Naive thymus-derived CD8-positive, alpha-beta T cell (primary cell): Measurements from ENCODE around the gene CPT1B. TPM values are rescaled to one million over a fixed set of nuclear protein-coding genes. Genes with fewer than 3 reads are reported as not detected.

ENCODE experiments used
- ATAC-seq, 2 donors: fragments of 150-1000 bp; cut with Tn5 transposase in 1 of 2; sonication (Bioruptor Pico), chemical (Tn5 transposase) in 1 of 2; 1 replicate in 1 of 2; 2 replicates in 1 of 2; pipeline ENCODE4 v1.10.0; 2021; ENCODE audit warnings: mild to moderate bottlenecking in 2 of 2, moderate library complexity in 2 of 2
- POLR2A ChIA-PET: fragments of 350-600 bp; sonication (Branson Sonifier 250); formaldehyde crosslinking; loops from one replicate; lab custom pipeline; 2021; ENCODE audit warnings: antibody characterized with exemption; lab: Charles Lee
- DNase-seq, 10 donors: peaks; one replicate each; pipeline versions ENCODE4 v3.0.0 to v3.0.0-alpha.2; 2020 to 2022
- H3K27ac Mint-ChIP-seq, 10 donors: one replicate each; pipeline ENCODE4 v1.8.0; 2020 to 2022; ENCODE audit warnings: mild to moderate bottlenecking in 10 of 10, mixed read lengths in 10 of 10, moderate library complexity in 4 of 10, inconsistent platforms in 1 of 10
- H3K27me3 Mint-ChIP-seq, 5 donors: one replicate each; pipeline ENCODE4 v1.8.0; 2021 to 2022; ENCODE audit warnings: mixed read lengths in 5 of 5
- H3K36me3 Mint-ChIP-seq, 3 donors: one replicate each; pipeline ENCODE4 v1.8.0; 2020 to 2022; ENCODE audit warnings: mixed read lengths in 3 of 3, mild to moderate bottlenecking in 2 of 3, inconsistent platforms in 1 of 3
- H3K4me1 Mint-ChIP-seq, 4 donors: one replicate each; pipeline ENCODE4 v1.8.0; 2021 to 2022; ENCODE audit warnings: mixed read lengths in 4 of 4
- H3K4me3 Mint-ChIP-seq, 10 donors: one replicate each; pipeline ENCODE4 v1.8.0; 2020 to 2022; ENCODE audit warnings: mild to moderate bottlenecking in 10 of 10, mixed read lengths in 10 of 10, moderate library complexity in 6 of 10, inconsistent platforms in 1 of 10
- H3K9me3 Mint-ChIP-seq, 9 donors: one replicate each; pipeline ENCODE4 v1.8.0; 2020 to 2022; ENCODE audit warnings: mixed read lengths in 9 of 9, mild to moderate bottlenecking in 3 of 9, inconsistent platforms in 1 of 9, moderate library complexity in 1 of 9
- polyA plus RNA-seq, 3 donors: library from polyadenylated mRNA; unstranded; fragments of 300-500 nt; fragmentation: Illumina TruSeq; gene quantifications; one replicate each; pipeline ENCODE4 v1.2.3, GENCODE V29; 2021
- total RNA-seq, 8 experiments: library from RNA in 2 of 8; stranded (reverse) in 2 of 8; gene quantifications; one replicate each; pipeline ENCODE4 v1.2.3 and lab custom pipeline; 2021 to 2026

Gene CPT1B
- total and polyA plus RNA-seq, 5 experiments from 2014 or later = 0.23 to 97.5 (median 48.0) TPM; not detected in 1

- DNase-seq (peak in 1 of 10 donors; percentile 61), ATAC-seq (no peak)
- Mint-ChIP-seq H3K27ac (peak overlapping the region in 6 of 10 donors; percentile 22 to 81 (median 48)), H3K36me3 (no peaks in the 10 kb centered on the region), H3K27me3 (peaks cover 0 to 11% (median 0%) of the 10 kb centered on the region in 5 donors), H3K4me3 (peak overlapping the region; percentile 46 to 90 (median 64)), H3K9me3 (no peaks in the 10 kb centered on the region), H3K4me1 (peaks cover 23 to 46% (median 42%) of the 10 kb centered on the region in 4 donors)
- POLR2A ChIA-PET = interaction anchor here (0.6 to 6.6 kb wide), 9 partner anchors 9 to 338 kb away, joined by 3 to 121 read pairs (median 7); partner anchors contain the start of genes KLHDC7B, LMF2, NCAPH2 and SYCE3
These were observed 49.4 kb downstream of the CPT1B start for GRCh38 chr22:50528682-50529415.

- H3K4me1 Mint-ChIP-seq = peaks cover 23 to 47% (median 41%) of the 10 kb centered on the region in 4 donors
- peak overlapping the region; percentile 62 to 94 (median 78) for H3K27ac Mint-ChIP-seq
- peaks cover 0 to 7% (median 0%) of the 10 kb centered on the region in 5 donors for H3K27me3 Mint-ChIP-seq
- no peaks in the 10 kb centered on the region for H3K36me3 Mint-ChIP-seq
- DNase-seq = peak in 1 of 10 donors; percentile 34
- ATAC-seq = no peak
- H3K9me3 Mint-ChIP-seq = no peaks in the 10 kb centered on the region
- POLR2A ChIA-PET = interaction anchor here (0.6 to 6.6 kb wide), 9 partner anchors 10 to 337 kb away, joined by 3 to 121 read pairs (median 7); partner anchors contain the start of genes KLHDC7B, LMF2, NCAPH2 and SYCE3
- peak overlapping the region; percentile 58 to 90 (median 75) for H3K4me3 Mint-ChIP-seq
These were observed 50.1 kb downstream of the CPT1B start for GRCh38 chr22:50527921-50528681.

- POLR2A ChIA-PET = interaction anchor here (0.6 to 6.6 kb wide), 11 partner anchors 11 to 336 kb away, joined by 3 to 128 read pairs (median 11); partner anchors contain the start of genes LMF2, NCAPH2 and SYCE3
- Mint-ChIP-seq H3K27ac (peak overlapping the region; percentile 63 to 94 (median 78)), H3K27me3 (peaks cover 0 to 3% (median 0%) of the 10 kb centered on the region in 5 donors), H3K4me3 (peak overlapping the region; percentile 59 to 85 (median 72)), H3K4me1 (peaks cover 21 to 45% (median 38%) of the 10 kb centered on the region in 4 donors), H3K36me3 (peaks cover 0 to 4% (median 0%) of the 10 kb centered on the region in 3 donors), H3K9me3 (no peaks in the 10 kb centered on the region)
- DNase-seq = no peak
- ATAC-seq = no peak
These were observed 51.1 kb downstream of the CPT1B start for GRCh38 chr22:50526834-50527801.

- H3K4me3 Mint-ChIP-seq = peak overlapping the region; percentile 59 to 85 (median 72)
- peaks cover 0 to 6% (median 0%) of the 10 kb centered on the region in 3 donors for H3K36me3 Mint-ChIP-seq
These were observed 52.0 kb downstream of the CPT1B start for GRCh38 chr22:50526108-50526833.

GRCh38 chr22:50525858-50526107 lies 52.4 kb downstream of the CPT1B start:
- H3K27me3 Mint-ChIP-seq = peaks cover 0 to 1% (median 0%) of the 10 kb centered on the region in 5 donors
- POLR2A ChIA-PET = interaction anchor here (0.6 to 6.6 kb wide), 34 partner anchors 9 to 334 kb away, joined by 3 to 128 read pairs (median 6); partner anchors contain the start of genes ARSA, CHKB, CPT1B and HDAC10
- H3K4me1 Mint-ChIP-seq = peaks cover 19 to 41% (median 34%) of the 10 kb centered on the region in 4 donors
- no peaks in the 10 kb centered on the region for H3K9me3 Mint-ChIP-seq
- H3K36me3 Mint-ChIP-seq = peaks cover 0 to 6% (median 0%) of the 10 kb centered on the region in 3 donors
- DNase-seq = no peak
- H3K4me3 Mint-ChIP-seq = peak overlapping the region; percentile 60 to 91 (median 82)
- peak overlapping the region in 9 of 10 donors; percentile 41 to 88 (median 84) for H3K27ac Mint-ChIP-seq
- no peak for ATAC-seq

More at GRCh38 chr22:50526108-50526833, 52.0 kb downstream of the CPT1B start:
- no peaks in the 10 kb centered on the region for H3K9me3 Mint-ChIP-seq
- H3K4me1 Mint-ChIP-seq = peaks cover 21 to 45% (median 37%) of the 10 kb centered on the region in 4 donors
- DNase-seq (peak; percentile 69 to 86 (median 76)), ATAC-seq (peak; percentile 43 to 47)
- POLR2A ChIA-PET = interaction anchor here (0.6 to 6.6 kb wide), 32 partner anchors 9 to 334 kb away, joined by 3 to 128 read pairs (median 6); partner anchors contain the start of genes ARSA, CHKB, CPT1B and HDAC10
- peak overlapping the region in 8 of 10 donors; percentile 69 to 94 (median 76) for H3K27ac Mint-ChIP-seq
- peaks cover 0 to 3% (median 0%) of the 10 kb centered on the region in 5 donors for H3K27me3 Mint-ChIP-seq

- Mint-ChIP-seq H3K36me3 (peaks cover 0 to 8% (median 0%) of the 10 kb centered on the region in 3 donors), H3K27ac (peak within 1 kb of the TSS; percentile 70 to 94 (median 88)), H3K4me3 (peak within 1 kb of the TSS; percentile 72 to 91 (median 86)), H3K4me1 (peaks cover 18 to 41% (median 32%) of the 10 kb centered on the region in 4 donors), H3K27me3 (no peaks in the 10 kb centered on the region), H3K9me3 (no peaks in the 10 kb centered on the region)
- POLR2A ChIA-PET = interaction anchor here (0.6 to 6.6 kb wide), 34 partner anchors 8 to 542 kb away, joined by 3 to 128 read pairs (median 6); partner anchors contain the start of genes ARSA, CHKB, CPT1B and HDAC10
- ATAC-seq (peak; percentile 71 to 79), DNase-seq (peak; percentile 95 to 99 (median 98))
These were observed 52.9 kb downstream of the CPT1B start, which contains the start of gene SCO2 for GRCh38 chr22:50525104-50525857. SCO2 (minus strand) TSS chr22:50525598; CDS start chr22:50524411, 1,187 bp downstream.

GRCh38 chr22:50524676-50525103 lies 53.5 kb downstream of the CPT1B start:
- H3K4me3 Mint-ChIP-seq = peak overlapping the region; percentile 72 to 91 (median 86)
- ATAC-seq (no peak), DNase-seq (no peak)
- H3K27me3 Mint-ChIP-seq = no peaks in the 10 kb centered on the region
- H3K36me3 Mint-ChIP-seq = peaks cover 0 to 14% (median 0%) of the 10 kb centered on the region in 3 donors
- POLR2A ChIA-PET = interaction anchor here (0.7 to 6.6 kb wide), 20 partner anchors 10 to 541 kb away, joined by 3 to 128 read pairs (median 12); partner anchors contain the start of genes CHKB, HDAC10, KLHDC7B and LMF2
- H3K27ac Mint-ChIP-seq = peak overlapping the region; percentile 70 to 94 (median 88)
- H3K9me3 Mint-ChIP-seq = no peaks in the 10 kb centered on the region
- H3K4me1 Mint-ChIP-seq = peaks cover 18 to 40% (median 32%) of the 10 kb centered on the region in 4 donors

- H3K27ac Mint-ChIP-seq = peak overlapping the region; percentile 70 to 94 (median 88)
- DNase-seq = no peak
- H3K9me3 Mint-ChIP-seq = no peaks in the 10 kb centered on the region
- no peak for ATAC-seq
- H3K4me1 Mint-ChIP-seq = peaks cover 18 to 38% (median 32%) of the 10 kb centered on the region in 4 donors
- peaks cover 0 to 19% (median 0%) of the 10 kb centered on the region in 3 donors for H3K36me3 Mint-ChIP-seq
- no peaks in the 10 kb centered on the region for H3K27me3 Mint-ChIP-seq
- peak overlapping the region; percentile 72 to 91 (median 86) for H3K4me3 Mint-ChIP-seq
- POLR2A ChIA-PET = interaction anchor here (0.8 to 6.6 kb wide), 7 partner anchors 14 to 272 kb away, joined by 3 to 128 read pairs (median 13); partner anchors contain the start of genes CHKB, HDAC10, LMF2 and NCAPH2
These were observed 54.2 kb downstream of the CPT1B start for GRCh38 chr22:50523806-50524675.

GRCh38 chr22:50523458-50523805 lies 54.8 kb downstream of the CPT1B start:
- Mint-ChIP-seq H3K27me3 (no peaks in the 10 kb centered on the region), H3K4me1 (peaks cover 16 to 33% (median 27%) of the 10 kb centered on the region in 4 donors), H3K9me3 (no peaks in the 10 kb centered on the region), H3K4me3 (peak overlapping the region in 6 of 10 donors; percentile 22 to 58 (median 47)), H3K36me3 (peaks cover 0 to 24% (median 1%) of the 10 kb centered on the region in 3 donors), H3K27ac (peak overlapping the region in 1 of 10 donors; percentile 13)
- DNase-seq (no peak), ATAC-seq (no peak)
- POLR2A ChIA-PET = interaction anchor here (1.2 to 5.6 kb wide), 3 partner anchors 15 to 180 kb away, joined by 3 to 128 read pairs (median 3); partner anchors contain the start of genes KLHDC7B, LMF2, NCAPH2 and PPP6R2
